Stimulated activated CD8-positive, alpha-beta memory T cell treated with anti-CD3 and anti-CD28 coated beads, Interleukin-15, amount 100 ng/mL, for 48 hours (primary cell): ENCODE data around the gene UBE2QL1.
"Not testable (repeated sequence)": the region's sequence is repeated elsewhere in the genome, so short reads cannot be mapped to it uniquely, and the experiment has no call there.

ENCODE experiments used
- DNase-seq, 2 donors: peaks; one replicate each; pipeline ENCODE4 v3.0.0-alpha.2; 2020; ENCODE audit warnings: low read depth in 2 of 2

UBE2QL1 gene

GRCh38 chr5:6497262-6497661, 48.6 kb downstream of the UBE2QL1 start:
- DNase-seq = no peak

GRCh38 chr5:6498968-6499367, 50.3 kb downstream of the UBE2QL1 start:
- no peak for DNase-seq

- no peak for DNase-seq
These were observed 53.0 kb downstream of the UBE2QL1 start for GRCh38 chr5:6501701-6502100.

GRCh38 chr5:6502421-6502820, 53.8 kb downstream of the UBE2QL1 start:
- DNase-seq = no peak

- no peak for DNase-seq
These were observed 54.7 kb downstream of the UBE2QL1 start for GRCh38 chr5:6503342-6503741.

GRCh38 chr5:6504677-6505415, 56.2 kb downstream of the UBE2QL1 start:
- no peak for DNase-seq

- DNase-seq = no peak
These were observed 56.7 kb downstream of the UBE2QL1 start for GRCh38 chr5:6505416-6505755.

- DNase-seq = no peak
These were observed 57.3 kb downstream of the UBE2QL1 start for GRCh38 chr5:6505783-6506557.

- no peak for DNase-seq
These were observed 58.0 kb downstream of the UBE2QL1 start for GRCh38 chr5:6506611-6507010.

GRCh38 chr5:6508931-6509330, 60.3 kb downstream of the UBE2QL1 start:
- DNase-seq = no peak

- DNase-seq = no peak
These were observed 61.5 kb downstream of the UBE2QL1 start for GRCh38 chr5:6510132-6510531.

- no peak for DNase-seq
These were observed 62.3 kb downstream of the UBE2QL1 start for GRCh38 chr5:6510973-6511372.

- not testable (repeated sequence) for DNase-seq
These were observed 67.2 kb downstream of the UBE2QL1 start for GRCh38 chr5:6515812-6516211.

- no peak for DNase-seq
These were observed 68.2 kb downstream of the UBE2QL1 start for GRCh38 chr5:6516823-6517222.

- no peak for DNase-seq
These were observed 68.9 kb downstream of the UBE2QL1 start for GRCh38 chr5:6517510-6517909.

- no peak for DNase-seq
These were observed 69.8 kb downstream of the UBE2QL1 start for GRCh38 chr5:6518298-6519057.

- no peak for DNase-seq
These were observed 71.5 kb downstream of the UBE2QL1 start for GRCh38 chr5:6520201-6520600.

GRCh38 chr5:6522331-6522730, 73.7 kb downstream of the UBE2QL1 start:
- DNase-seq = no peak

- DNase-seq = no peak
These were observed 74.3 kb downstream of the UBE2QL1 start for GRCh38 chr5:6522923-6523322.

GRCh38 chr5:6525422-6525821, 76.8 kb downstream of the UBE2QL1 start:
- no peak for DNase-seq

GRCh38 chr5:6525910-6526309, 77.3 kb downstream of the UBE2QL1 start:
- DNase-seq = no peak

GRCh38 chr5:6527749-6528455, 79.2 kb downstream of the UBE2QL1 start:
- DNase-seq = no peak
